ENCODE results near the gene OOSP1. TPM values are rescaled to one million over a fixed set of nuclear protein-coding genes. Genes with fewer than 3 reads are reported as not detected.
A peak's percentile ranks its signal among the peaks of the same experiment; 100 is the strongest.

OOSP1 gene
- total RNA-seq, 1 donor from 2014 or later, result not detected

- Histone ChIP-seq H3K4me2 (no peak overlapping the region), H2AFZ (replicated peaks) (peak overlapping the region; percentile 12), H3K4me1 (no peaks in the 10 kb centered on the region), H3K9ac (no peak overlapping the region), H3K9me3 (ENCODE audit: low read depth) (no peaks in the 10 kb centered on the region), H3K27me3 (no peaks in the 10 kb centered on the region), H3F3A (ENCODE audit: low read depth) (no peaks in the 10 kb centered on the region), H4K20me1 (ENCODE audit: low read depth) (no peaks in the 10 kb centered on the region), H3K36me3 (no peaks in the 10 kb centered on the region), H3K79me2 (ENCODE audit: low read depth) (no peaks in the 10 kb centered on the region), H3K4me3 (no peak overlapping the region), H3K27ac (no peak overlapping the region)
- H3K4me1 Mint-ChIP-seq, result no peaks in the 10 kb centered on the region
- peaks cover 2% of the 10 kb centered on the region for H3K27me3 Mint-ChIP-seq (ENCODE audit: insufficient read depth, low read depth)
- TF ChIP-seq CTCF (IDR thresholded peaks at IDR 0.05), result no peak
- no peak for TF ChIP-seq EZH2phosphoT487 (IDR thresholded peaks at IDR 0.05)
- no peak for TF ChIP-seq EZH2 (IDR thresholded peaks at IDR 0.05)
- no peaks in the 10 kb centered on the region for H3K9me3 Mint-ChIP-seq
- no peak overlapping the region for H3K4me3 Mint-ChIP-seq
- no peak overlapping the region for H3K27ac Mint-ChIP-seq
- DNase-seq (ENCODE audit: low spot score), result peak; percentile 5
- no peaks in the 10 kb centered on the region for H3K36me3 Mint-ChIP-seq
Observed at GRCh38 chr11:59999691-60000090, 61.5 kb downstream of the OOSP1 start.

- Mint-ChIP-seq H3K27ac (no peak overlapping the region), H3K4me3 (no peak overlapping the region), H3K36me3 (no peaks in the 10 kb centered on the region), H3K4me1 (no peaks in the 10 kb centered on the region), H3K27me3 (ENCODE audit: insufficient read depth, low read depth) (no peaks in the 10 kb centered on the region), H3K9me3 (no peaks in the 10 kb centered on the region)
- Histone ChIP-seq H3K9me3 (ENCODE audit: low read depth) (no peaks in the 10 kb centered on the region), H3K36me3 (no peaks in the 10 kb centered on the region), H3K4me2 (no peak overlapping the region), H3K4me3 (no peak overlapping the region), H3K4me1 (no peaks in the 10 kb centered on the region), H3K27ac (no peak overlapping the region), H3F3A (ENCODE audit: low read depth) (no peaks in the 10 kb centered on the region), H2AFZ (replicated peaks) (no peak overlapping the region), H3K9ac (no peak overlapping the region), H4K20me1 (ENCODE audit: low read depth) (no peaks in the 10 kb centered on the region), H3K27me3 (no peaks in the 10 kb centered on the region), H3K79me2 (ENCODE audit: low read depth) (no peaks in the 10 kb centered on the region)
- no peak for DNase-seq (ENCODE audit: low spot score)
- no peak for TF ChIP-seq CTCF (IDR thresholded peaks at IDR 0.05)
- no peak for TF ChIP-seq EZH2phosphoT487 (IDR thresholded peaks at IDR 0.05)
- TF ChIP-seq EZH2 (IDR thresholded peaks at IDR 0.05), result no peak
Observed at GRCh38 chr11:60003729-60004128, 65.5 kb downstream of the OOSP1 start.

- H3K4me1 Mint-ChIP-seq, result peaks cover 2% of the 10 kb centered on the region
- Histone ChIP-seq H3K27me3 (no peaks in the 10 kb centered on the region), H3K79me2 (ENCODE audit: low read depth) (no peaks in the 10 kb centered on the region), H4K20me1 (ENCODE audit: low read depth) (no peaks in the 10 kb centered on the region), H3F3A (ENCODE audit: low read depth) (no peaks in the 10 kb centered on the region), H3K9me3 (ENCODE audit: low read depth) (no peaks in the 10 kb centered on the region), H3K9ac (no peak overlapping the region), H3K36me3 (no peaks in the 10 kb centered on the region), H3K27ac (no peak overlapping the region), H3K4me2 (no peak overlapping the region), H3K4me3 (no peak overlapping the region), H2AFZ (replicated peaks) (no peak overlapping the region), H3K4me1 (no peaks in the 10 kb centered on the region)
- H3K27me3 Mint-ChIP-seq (ENCODE audit: insufficient read depth, low read depth), result no peaks in the 10 kb centered on the region
- H3K36me3 Mint-ChIP-seq, result no peaks in the 10 kb centered on the region
- no peak overlapping the region for H3K27ac Mint-ChIP-seq
- H3K4me3 Mint-ChIP-seq, result no peak overlapping the region
- no peak for DNase-seq (ENCODE audit: low spot score)
- TF ChIP-seq EZH2 (IDR thresholded peaks at IDR 0.05) (no peak), CTCF (IDR thresholded peaks at IDR 0.05) (no peak), EZH2phosphoT487 (IDR thresholded peaks at IDR 0.05) (no peak)
- H3K9me3 Mint-ChIP-seq, result no peaks in the 10 kb centered on the region
Observed at GRCh38 chr11:60005360-60005759, 67.1 kb downstream of the OOSP1 start.

Other genes with a start within 250 kb of the OOSP1 start
- gene OR10V1, start 224.6 kb upstream of the OOSP1 start, total RNA-seq (ENCODE audit: low replicate concordance), result not detected in 2 replicates
- 34.8 and 52.4 TPM in 2 replicates for gene STX3, start 183.1 kb upstream of the OOSP1 start, total RNA-seq (ENCODE audit: low replicate concordance)
- gene MRPL16, start 127.7 kb upstream of the OOSP1 start, total RNA-seq (ENCODE audit: low replicate concordance), result 42.3 and 49.8 TPM in 2 replicates
- not detected in 2 replicates for gene CBLIF, start 92.9 kb upstream of the OOSP1 start, total RNA-seq (ENCODE audit: low replicate concordance)
- not detected in 2 replicates for gene TCN1, start 71.9 kb upstream of the OOSP1 start, total RNA-seq (ENCODE audit: low replicate concordance)
- not detected in 2 replicates for gene OOSP3, start 59.6 kb upstream of the OOSP1 start, total RNA-seq (ENCODE audit: low replicate concordance)
- not detected in 2 replicates for gene OOSP4A, start 25.6 kb downstream of the OOSP1 start, total RNA-seq (ENCODE audit: low replicate concordance)
- gene OOSP4B, start 78.7 kb downstream of the OOSP1 start, total RNA-seq (ENCODE audit: low replicate concordance), result not detected in 2 replicates
- not detected in 2 replicates for gene OOSP2, start 102.0 kb downstream of the OOSP1 start, total RNA-seq (ENCODE audit: low replicate concordance)
- gene MS4A3, start 118.2 kb downstream of the OOSP1 start, total RNA-seq (ENCODE audit: low replicate concordance), result not detected in 2 replicates
- not detected in 2 replicates for gene MS4A2, start 150.2 kb downstream of the OOSP1 start, total RNA-seq (ENCODE audit: low replicate concordance)
- not detected in 2 replicates for gene MS4A6A, start 244.7 kb downstream of the OOSP1 start, total RNA-seq (ENCODE audit: low replicate concordance)

Measured in neural progenitor cell (in vitro differentiated cells).